Pancreas (tissue), 10 donors: ENCODE results near the gene JOSD1. TPM values are rescaled to one million over a fixed set of nuclear protein-coding genes. Genes with fewer than 3 reads are reported as not detected.
A peak's percentile ranks its signal among the peaks of the same experiment; 100 is the strongest.

Experiments
- ATAC-seq, 4 donors: fragments of 200-7000 bp; cut with Tn5 transposase; one replicate each; pipeline versions ENCODE4 v1.8.0 to v1.9.1; 2020; ENCODE audit warnings: mild to moderate bottlenecking in 4 of 4, moderate library complexity in 4 of 4
- DNase-seq, 6 donors: peaks; one replicate each; pipeline ENCODE4 v3.0.0-alpha.2; 2020
- FAIRE-seq: peaks from 2 replicates; lab custom pipeline; 2012; peaks lifted over from hg19 to GRCh38; lab: Jason Lieb, UNC
- H3K27ac ChIP-seq, 4 donors: fragments of 200-600 bp; sonication (generic); 1 replicate in 3 of 4; 2 replicates in 1 of 4; pipeline versions ENCODE4 v1.5.0 to v1.8.0; 2020
- H3K27me3 ChIP-seq, 4 donors: fragments of 200-600 bp; one replicate each; pipeline ENCODE4 v1.8.0; 2021
- H3K36me3 ChIP-seq, 3 donors: fragments of 200-600 bp; sonication (generic) in 1 of 3; one replicate each; pipeline versions ENCODE4 v1.5.0 to v1.8.0; 2020 to 2021
- H3K4me1 ChIP-seq, 3 donors: fragments of 200-600 bp; one replicate each; pipeline ENCODE4 v1.8.0; 2021
- H3K4me3 ChIP-seq, 4 donors: fragments of 200-600 bp; sonication (generic) in 2 of 4; one replicate each; pipeline versions ENCODE4 v1.5.0 to v1.8.0; 2020 to 2021
- H3K9me3 ChIP-seq, 4 donors: fragments of 200-600 bp; one replicate each; pipeline ENCODE4 v1.8.0; 2021
- CTCF ChIP-seq, 4 donors: fragments of 200-600 bp; sonication (generic) in 3 of 4; IDR thresholded peaks; one replicate each; pipeline versions ENCODE4 v1.5.0 to v1.8.0; 2021; ENCODE audit warnings: antibody characterized with exemption in 4 of 4
- WGBS, 2 donors: extraction: QIAGEN DNeasy Blood & Tissue Kit; methylation state at CpG; one replicate each; pipeline ENCODE4 v1.1.7; 2013; 5-methylcytosine and 5-hydroxymethylcytosine counted together
- intact Hi-C, 3 donors: fragments of 100-400 bp; cut with DNase I; formaldehyde crosslinking; loops; one replicate each; pipeline versions ENCODE4 v1.11.1 to v1.14.2; 2022
- polyA plus RNA-seq, 2 donors: library from polyadenylated mRNA; stranded (reverse); fragments of 200-250 nt; gene quantifications; one replicate each; pipeline ENCODE4 v1.2.3, GENCODE V29; 2013
- total RNA-seq, 6 donors: library from RNA; stranded (reverse); fragmentation: NEBNext Ultra II Directional in 4 of 6; extraction: Animal tissue kit (Norgen Biotek cat#: 25700) in 4 of 6; gene quantifications; one replicate each; pipeline versions ENCODE4 v1.2.1 to v1.2.4, GENCODE V29; 2021 to 2023
- donor health status: healthy with polysubstance abuse.
- donor health status: DM: no; HTN: no; CAD: no; lungs with moderate emphysema.
- donor health status: DM: no; HTN: no; CAD: no.
- donor health status: control.
- donor health status: control.
- donor health status: Bipolar disorder and iron deficiency.
- donor health status: DM: yes; HTN: yes; CAD: no.
- donor health status: DM: no; HTN: no; CAD: no.
- donor health status: DM: no; HTN: no; CAD: no.
- donor health status: DM: yes; HTN: yes; CAD: no.

JOSD1 gene
- total and polyA plus RNA-seq, 8 donors, result 10.9 to 32.3 (median 20.0) TPM

DNA sequence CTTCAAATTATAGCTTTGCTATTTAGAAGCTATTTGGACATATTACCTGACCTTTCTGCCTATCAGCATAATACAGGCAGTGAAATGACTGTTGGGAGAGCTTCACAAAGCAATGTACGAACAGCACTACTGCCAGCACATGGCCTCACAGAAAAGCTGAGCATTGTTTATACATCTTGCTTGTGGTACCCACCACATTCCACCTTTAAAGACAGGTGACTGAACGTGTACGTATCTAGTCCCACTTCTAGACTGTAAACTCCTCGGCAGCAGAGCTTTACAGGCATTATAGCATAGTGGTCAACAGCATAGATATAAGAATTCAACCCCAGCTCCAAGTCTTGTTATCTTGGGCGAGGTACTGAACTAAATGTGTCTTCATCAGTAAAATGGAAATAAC, 1.6 kb downstream of the JOSD1 start:
- ATAC-seq, result no peak
- peak overlapping the region in 3 of 4 donors; percentile 56 to 70 (median 69) for H3K4me3 ChIP-seq
- peaks cover 32 to 39% (median 37%) of the 10 kb centered on the region in 3 donors for H3K4me1 ChIP-seq
- H3K9me3 ChIP-seq, result no peaks in the 10 kb centered on the region
- no peak for TF ChIP-seq CTCF (IDR thresholded peaks at IDR 0.05)
- no peaks in the 10 kb centered on the region for H3K27me3 ChIP-seq
- intact Hi-C loops, result no loop called here
- H3K27ac ChIP-seq, result peak overlapping the region; percentile 17 to 99 (median 96)
- WGBS, 2 donors, result 41% methylated on average over 5 of the region's 5 CpGs
- no peak for DNase-seq
- no peak for FAIRE-seq
- H3K36me3 ChIP-seq, result no peaks in the 10 kb centered on the region

GRCh38 chr22:38698407-38699094, 2.2 kb downstream of the JOSD1 start:
- DNase-seq (no peak), FAIRE-seq (no peak), ATAC-seq (no peak)
- H3K36me3 ChIP-seq, result no peaks in the 10 kb centered on the region
- H3K27me3 ChIP-seq, result no peaks in the 10 kb centered on the region
- 92% methylated on average over 13 of the region's 13 CpGs for WGBS, 2 donors
- H3K9me3 ChIP-seq, result no peaks in the 10 kb centered on the region
- intact Hi-C loops, result no loop called here
- TF ChIP-seq CTCF (IDR thresholded peaks at IDR 0.05), result no peak
- peak overlapping the region in 2 of 4 donors; percentile 58 to 97 for H3K27ac ChIP-seq
- peak overlapping the region in 2 of 4 donors; percentile 56 to 70 for H3K4me3 ChIP-seq
- peaks cover 32 to 39% (median 37%) of the 10 kb centered on the region in 3 donors for H3K4me1 ChIP-seq

GRCh38 chr22:38697425-38698089, 3.2 kb downstream of the JOSD1 start:
- DNase-seq, result no peak
- intact Hi-C loops, result no loop called here
- TF ChIP-seq CTCF (IDR thresholded peaks at IDR 0.05), result no peak
- ATAC-seq, result no peak
- Histone ChIP-seq H3K27me3 (no peaks in the 10 kb centered on the region), H3K27ac (peak overlapping the region in 2 of 4 donors; percentile 58 to 68), H3K4me3 (peak overlapping the region in 2 of 4 donors; percentile 4 to 6), H3K9me3 (no peaks in the 10 kb centered on the region), H3K4me1 (peaks cover 32 to 39% (median 37%) of the 10 kb centered on the region in 3 donors), H3K36me3 (no peaks in the 10 kb centered on the region)
- 31 to 41% methylated on average over 8 of the region's 8 CpGs for WGBS, 2 donors
- no peak for FAIRE-seq

GRCh38 chr22:38696606-38697424, 3.9 kb downstream of the JOSD1 start:
- TF ChIP-seq CTCF (IDR thresholded peaks at IDR 0.05), result no peak
- Histone ChIP-seq H3K4me3 (peak overlapping the region in 1 of 4 donors; percentile 6), H3K9me3 (no peaks in the 10 kb centered on the region), H3K4me1 (peaks cover 32 to 39% (median 37%) of the 10 kb centered on the region in 3 donors), H3K27ac (peak overlapping the region in 3 of 4 donors; percentile 1 to 68 (median 58)), H3K36me3 (no peaks in the 10 kb centered on the region), H3K27me3 (no peaks in the 10 kb centered on the region)
- FAIRE-seq (no peak), ATAC-seq (peak in 2 of 4 donors; percentile 7 to 17), DNase-seq (no peak)
- 33 to 34% methylated on average over 3 of the region's 3 CpGs for WGBS, 2 donors
- intact Hi-C loops, result no loop called here
